Transverse colon (tissue), 4 donors: ENCODE results near the gene DTX4. TPM values are rescaled to one million over a fixed set of nuclear protein-coding genes. Genes with fewer than 3 reads are reported as not detected.
"Not testable (repeated sequence)": the region's sequence is repeated elsewhere in the genome, so short reads cannot be mapped to it uniquely, and the experiment has no call there.

ENCODE experiments used
- DNase-seq: peaks from one replicate; pipeline ENCODE4 v3.0.0-alpha.2; 2019
- H3K27ac ChIP-seq, 4 donors: fragments of 200-600 bp; sonication (generic); 2 replicates each; pipeline ENCODE4 v1.5.1; 2016 to 2018; ENCODE audit warnings: inconsistent platforms in 4 of 4
- H3K27me3 ChIP-seq: fragments of 200-600 bp; sonication (generic); 2 replicates; pipeline ENCODE4 v1.5.1; 2017; ENCODE audit warnings: inconsistent platforms
- H3K36me3 ChIP-seq, 4 donors: fragments of 200-600 bp; sonication (generic); 2 replicates each; pipeline ENCODE4 v1.5.1; 2017 to 2019; ENCODE audit warnings: inconsistent platforms in 4 of 4
- H3K4me1 ChIP-seq, 4 donors: fragments of 200-600 bp; sonication (generic); 2 replicates each; pipeline ENCODE4 v1.5.1; 2017 to 2020; ENCODE audit warnings: inconsistent platforms in 4 of 4
- H3K4me3 ChIP-seq, 4 donors: fragments of 200-600 bp; sonication (generic); 1 replicate in 1 of 4; 2 replicates in 3 of 4; pipeline versions ENCODE4 v1.5.1 to v1.6.1; 2017 to 2019; ENCODE audit warnings: inconsistent platforms in 4 of 4
- H3K9me3 ChIP-seq, 2 donors: fragments of 200-600 bp; sonication (generic); 2 replicates each; pipeline ENCODE4 v1.5.1; 2017 to 2019; ENCODE audit warnings: inconsistent platforms in 2 of 2
- CTCF ChIP-seq, 5 experiments: fragments of 200-600 bp in 3 of 5; fragments of 450-650 bp in 2 of 5; sonication (generic) in 3 of 5; IDR thresholded peaks; 1 replicate in 2 of 5; 2 replicates in 3 of 5; pipeline ENCODE4 v1.5.1; 2016 to 2017; ENCODE audit warnings: antibody characterized with exemption in 5 of 5, inconsistent platforms in 3 of 5, mild to moderate bottlenecking in 2 of 5, moderate library complexity in 1 of 5
- EP300 ChIP-seq: sonication (generic); formaldehyde crosslinking; IDR thresholded peaks from one replicate; pipeline ENCODE4 v1.6.1; 2017; ENCODE audit warnings: antibody characterized with exemption, low read depth
- POLR2A ChIP-seq: fragments of 450-650 bp; IDR thresholded peaks from one replicate; pipeline ENCODE4 v1.6.1; 2016; ENCODE audit warnings: antibody characterized with exemption, mild to moderate bottlenecking, moderate library complexity
- POLR2AphosphoS5 ChIP-seq, 3 donors: sonication (generic); formaldehyde crosslinking; IDR thresholded peaks; one replicate each; pipeline ENCODE4 v1.6.1; 2016; ENCODE audit warnings: antibody characterized with exemption in 3 of 3
- WGBS, 2 donors: methylation state at CpG; one replicate each; pipeline ENCODE4 v1.1.5; 2018; ENCODE audit warnings: low coverage in 1 of 2; 5-methylcytosine and 5-hydroxymethylcytosine counted together
- in situ Hi-C, 4 donors: fragments of 200-750 bp; cut with MboI; loops; one replicate each; pipeline versions ENCODE4 v1.15.0 to v1.15.1; 2017; ENCODE audit warnings: low sequenced_read_pairs in 3 of 4, low pct_ligation_motif_present in 1 of 4, low pct_unique_long_range_greater_than_20kb in 1 of 4
- intact Hi-C: fragments of 100-400 bp; cut with DNase I; formaldehyde crosslinking; loops from one replicate; pipeline ENCODE4 v1.15.1; 2023; ENCODE audit warnings: low total_unique reads
- total RNA-seq, 4 donors: library from RNA; depleted of rRNA; stranded (reverse); fragments of >200 nt; gene quantifications; one replicate each; pipeline ENCODE4 v1.1.0, GENCODE V29; 2016

The DTX4 gene
- 10 to 100 TPM; 61.3 to 95.3 (median 77.6) TPM for total RNA-seq

DNA sequence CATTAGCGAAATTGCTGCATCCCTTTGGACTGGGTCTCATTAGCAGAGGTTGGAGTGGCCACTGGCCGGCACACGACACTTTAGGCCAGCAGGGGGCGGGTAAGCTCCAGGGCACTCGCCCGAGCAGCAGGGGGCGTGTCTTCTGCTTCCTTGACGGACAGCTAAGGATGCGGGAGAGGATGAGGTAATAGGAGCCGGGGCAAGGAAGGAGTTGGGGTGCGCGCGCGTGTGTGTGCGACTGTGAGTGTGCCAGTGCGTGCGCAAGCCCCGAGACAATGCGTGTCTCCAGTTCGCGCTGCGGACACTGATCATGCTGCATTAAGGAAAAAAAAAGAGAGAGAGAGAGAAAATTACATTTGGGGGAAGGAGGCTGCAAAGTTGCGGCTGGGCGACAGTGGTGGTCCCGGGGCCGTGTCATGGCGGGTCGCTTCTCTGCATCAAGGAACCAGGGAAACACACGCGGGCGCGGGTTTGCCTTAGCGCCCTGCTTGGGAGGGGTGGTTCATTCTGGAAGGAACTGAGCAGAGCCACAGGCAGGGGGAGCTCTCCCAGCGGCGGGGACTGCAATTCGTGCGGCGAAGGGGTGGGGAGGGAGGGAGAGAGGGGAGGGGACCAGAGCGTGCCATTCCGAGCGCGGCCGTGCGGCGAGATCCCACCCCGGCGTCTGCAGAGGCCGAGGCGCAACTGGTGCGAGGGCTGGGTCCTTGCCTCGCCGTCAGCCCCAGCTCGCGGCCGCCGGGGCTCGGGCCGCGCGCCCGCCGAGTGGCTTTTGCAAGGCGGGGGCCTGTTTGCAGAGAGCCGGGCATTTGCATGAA, at the start of gene DTX4:
Gene DTX4, plus strand, starts transcription at position 625 of the 815 bp plus-strand sequence. CDS start 464 bp downstream, outside the sequence.
- Histone ChIP-seq H3K27ac (peak within 1 kb of the TSS; percentile 86 to 93 (median 88)), H3K27me3 (no peaks in the 10 kb centered on the region), H3K36me3 (no peaks in the 10 kb centered on the region), H3K4me1 (peaks cover 0 to 33% (median 21%) of the 10 kb centered on the region in 4 donors), H3K9me3 (no peaks in the 10 kb centered on the region), H3K4me3 (peak within 1 kb of the TSS; percentile 78 to 91 (median 82))
- TF ChIP-seq CTCF (IDR thresholded peaks at IDR 0.05) = peak; percentile 78 to 98 (median 87)
- no peak for TF ChIP-seq EP300
- peak; percentile 64 to 74 (median 72) for TF ChIP-seq POLR2AphosphoS5 (IDR thresholded peaks at IDR 0.05)
- peak; percentile 59 for TF ChIP-seq POLR2A
- in situ Hi-C loops = loop anchor here in 1 of 4 donors (25.0 kb wide), 2 partner anchors 116 to 266 kb away; partner anchors contain the start of genes OR5A1 and OR5A2
- WGBS, 2 donors = 0 to 1% methylated on average over 13 to 33 of the region's 64 CpGs
- intact Hi-C loops = loop anchor here (1.0 to 10.0 kb wide), 2 partner anchors 36 to 513 kb away; no protein-coding TSS in a partner anchor
- DNase-seq = peak; percentile 95

GRCh38 chr11:59135648-59136461, 36.1 kb upstream of the DTX4 start:
- TF ChIP-seq CTCF (IDR thresholded peaks at IDR 0.05) (peak; percentile 89 to 98 (median 98)), EP300 (no peak), POLR2A (no peak)
- H3K9me3 ChIP-seq = peaks cover 0 to 5% of the 10 kb centered on the region in 2 donors
- H3K36me3 ChIP-seq = peaks cover 0 to 18% (median 0%) of the 10 kb centered on the region in 4 donors
- peaks cover 0 to 6% (median 1%) of the 10 kb centered on the region in 4 donors for H3K4me1 ChIP-seq
- WGBS, 2 donors = 19% methylated on average over 20 of the region's 20 CpGs; no CpG with 5 or more reads in 1 of the 2 donors
- no peak overlapping the region for H3K27ac ChIP-seq
- DNase-seq = peak; percentile 85
- H3K4me3 ChIP-seq = peak overlapping the region in 1 of 4 donors; percentile 16
- intact Hi-C loops (loop anchor here (5.0 kb wide), 1 partner anchor 84 kb away; no protein-coding TSS in a partner anchor), in situ Hi-C loops (no loop called here)
- H3K27me3 ChIP-seq = no peaks in the 10 kb centered on the region

DNA sequence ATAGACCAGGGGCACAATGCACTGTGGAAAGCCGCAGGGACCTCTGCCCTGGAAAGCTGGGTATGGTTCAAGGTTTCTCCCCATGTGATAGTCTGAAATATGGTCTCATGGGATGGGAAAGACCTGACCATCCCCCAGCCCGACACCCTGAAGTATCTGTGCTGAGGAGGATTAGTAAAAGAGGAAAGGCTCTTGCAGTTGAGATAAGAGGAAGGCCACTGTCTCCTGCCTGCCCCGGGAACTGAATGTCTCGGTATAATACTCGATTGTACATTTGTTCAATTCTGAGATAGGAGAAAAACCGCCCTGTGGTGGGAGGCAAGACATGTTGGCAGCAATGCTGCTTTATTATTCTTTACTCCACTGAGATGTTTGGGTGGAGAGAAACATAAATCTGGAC, 35.4 kb upstream of the DTX4 start:
- intact Hi-C loops = loop anchor here (5.0 kb wide), 1 partner anchor 84 kb away; no protein-coding TSS in a partner anchor
- H3K4me1 ChIP-seq, in situ Hi-C loops, H3K9me3 ChIP-seq, H3K27me3 ChIP-seq, DNase-seq, H3K4me3 ChIP-seq, H3K27ac ChIP-seq: not testable (repeated sequence)
- H3K36me3 ChIP-seq = peaks cover 0 to 15% (median 0%) of the 10 kb centered on the region in 4 donors
- WGBS, 2 donors = 52 to 75% methylated on average over 3 to 6 of the region's 6 CpGs

DNA sequence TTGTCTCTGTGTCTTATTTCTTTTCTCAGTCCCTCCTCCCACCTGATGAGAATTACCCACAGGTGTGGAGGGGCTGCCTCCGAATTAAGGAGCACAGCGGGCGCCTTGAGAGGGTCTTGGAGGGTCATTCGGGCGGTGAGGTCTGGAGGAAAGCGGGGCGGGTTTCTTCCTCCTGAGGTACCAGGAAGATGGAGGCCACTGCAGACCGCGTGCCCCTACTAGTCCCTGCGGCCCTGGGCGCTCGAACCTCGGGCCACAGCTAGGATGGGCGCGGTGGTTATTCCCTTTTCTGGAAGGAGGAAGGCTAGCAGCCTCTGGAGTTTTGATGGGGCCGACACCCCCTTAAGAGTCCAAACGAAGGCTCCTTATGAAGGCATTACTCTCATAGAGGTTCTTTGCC, 34.7 kb upstream of the DTX4 start:
- Histone ChIP-seq H3K27me3 (no peaks in the 10 kb centered on the region), H3K27ac (no peak overlapping the region), H3K9me3 (no peaks in the 10 kb centered on the region), H3K4me3 (no peak overlapping the region), H3K4me1 (peaks cover 0 to 14% (median 1%) of the 10 kb centered on the region in 4 donors), H3K36me3 (peaks cover 0 to 9% (median 0%) of the 10 kb centered on the region in 4 donors)
- no peak for DNase-seq
- intact Hi-C loops (loop anchor here (5.0 kb wide), 1 partner anchor 85 kb away; no protein-coding TSS in a partner anchor), in situ Hi-C loops (no loop called here)
- no peak for TF ChIP-seq CTCF (IDR thresholded peaks at IDR 0.05)
- TF ChIP-seq EP300 = no peak
- TF ChIP-seq POLR2AphosphoS5 (IDR thresholded peaks at IDR 0.05) = no peak
- TF ChIP-seq POLR2A = no peak
- WGBS, 2 donors = 96 to 100% methylated on average over 2 to 12 of the region's 17 CpGs
